Left ventricle myocardium inferior (tissue), 1 donor: ENCODE results near the gene NCEH1. TPM values are rescaled to one million over a fixed set of nuclear protein-coding genes. Genes with fewer than 3 reads are reported as not detected.

Source experiments
- DNase-seq: peaks from one replicate; pipeline ENCODE4 v3.0.0-alpha.2; 2020
- H3K27ac ChIP-seq: fragments of 200-600 bp; replicated peaks from 2 replicates; pipeline ENCODE4 v1.8.0; 2021
- H3K27me3 ChIP-seq: fragments of 200-600 bp; 2 replicates; pipeline ENCODE4 v1.8.0; 2021; ENCODE audit warnings: low read depth
- H3K36me3 ChIP-seq: fragments of 200-600 bp; 2 replicates; pipeline ENCODE4 v1.8.0; 2021
- H3K4me1 ChIP-seq: fragments of 200-600 bp; 2 replicates; pipeline ENCODE4 v1.8.0; 2021
- H3K4me3 ChIP-seq: fragments of 200-600 bp; 2 replicates; pipeline ENCODE4 v1.8.0; 2021; ENCODE audit warnings: mild to moderate bottlenecking, moderate library complexity
- H3K9me3 ChIP-seq: fragments of 200-600 bp; replicated peaks from 2 replicates; pipeline ENCODE4 v1.8.0; 2021
- CTCF ChIP-seq: fragments of 200-600 bp; IDR thresholded peaks from 2 replicates; pipeline ENCODE4 v1.8.0; 2021; ENCODE audit warnings: antibody characterized with exemption, mild to moderate bottlenecking, borderline replicate concordance
- intact Hi-C: fragments of 100-400 bp; cut with micrococcal nuclease; formaldehyde crosslinking; loops from one replicate; pipeline ENCODE4 v1.11.0; 2022
- total RNA-seq: library from RNA; stranded (reverse); fragmentation: NEBNext Ultra II Directional; extraction: Animal tissue kit (Norgen Biotek cat#: 25700); gene quantifications from one replicate; pipeline ENCODE4 v1.2.1, GENCODE V29; 2021
- donor health status: DM: no; HTN: yes; CAD: no; lungs with severe emphysema.

Gene NCEH1
- total RNA-seq, 1 donor from 2014 or later = 58.6 TPM

DNA sequence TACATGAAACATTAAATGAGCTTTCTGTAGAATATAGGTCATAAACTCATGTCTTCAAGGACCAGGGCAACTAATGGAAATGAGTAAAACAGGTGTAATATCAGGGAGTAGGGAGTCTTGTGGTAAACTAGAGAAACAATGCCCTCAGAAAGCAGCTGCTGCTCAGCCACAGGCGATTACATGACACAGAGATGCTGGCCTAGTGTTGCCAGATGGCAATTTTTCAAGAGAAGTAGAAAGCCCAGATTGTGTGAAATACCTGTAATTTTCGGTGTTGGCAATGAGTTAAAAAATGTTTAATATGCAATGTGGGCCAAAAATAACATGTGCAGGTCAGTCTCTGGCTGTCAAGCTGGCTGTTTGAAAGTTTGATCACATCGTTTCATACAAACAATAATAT, 23.4 kb downstream of the NCEH1 start:
- Histone ChIP-seq H3K9me3 (no peaks in the 10 kb centered on the region), H3K4me3 (no peak overlapping the region), H3K4me1 (peaks cover 77% of the 10 kb centered on the region), H3K27ac (peak overlapping the region; percentile 90), H3K27me3 (no peaks in the 10 kb centered on the region), H3K36me3 (no peaks in the 10 kb centered on the region)
- DNase-seq = no peak
- no peak for TF ChIP-seq CTCF
- intact Hi-C loops = no loop called here

GRCh38 chr3:172685331-172686214, 25.3 kb downstream of the NCEH1 start:
- H3K36me3 ChIP-seq = no peaks in the 10 kb centered on the region
- TF ChIP-seq CTCF = no peak
- no peak for DNase-seq
- no peaks in the 10 kb centered on the region for H3K27me3 ChIP-seq
- H3K9me3 ChIP-seq = no peaks in the 10 kb centered on the region
- H3K4me3 ChIP-seq = no peak overlapping the region
- intact Hi-C loops = no loop called here
- H3K27ac ChIP-seq = peak overlapping the region; percentile 90
- H3K4me1 ChIP-seq = peaks cover 75% of the 10 kb centered on the region

DNA sequence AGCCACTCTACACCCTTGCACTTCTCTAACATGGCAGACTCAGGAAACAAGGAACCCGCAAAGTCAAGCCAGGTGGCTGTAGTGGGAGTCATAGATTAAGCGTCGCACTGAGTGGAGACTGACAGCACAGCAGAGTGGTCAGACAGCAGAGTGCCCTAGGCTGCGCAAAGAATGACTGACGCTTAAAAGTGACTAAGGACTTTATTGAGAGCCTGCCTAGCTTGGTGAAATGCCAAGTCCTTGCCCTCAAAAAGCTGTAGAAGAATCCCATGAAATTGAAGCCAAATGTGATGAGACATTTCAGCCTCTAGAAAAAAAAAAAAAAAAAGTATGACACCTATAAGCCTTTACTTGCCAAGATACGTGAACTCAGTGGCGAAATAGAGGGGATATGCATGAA, 30.2 kb downstream of the NCEH1 start:
- no peak for DNase-seq
- Histone ChIP-seq H3K36me3 (no peaks in the 10 kb centered on the region), H3K9me3 (no peaks in the 10 kb centered on the region), H3K4me1 (peaks cover 77% of the 10 kb centered on the region), H3K4me3 (no peak overlapping the region), H3K27me3 (no peaks in the 10 kb centered on the region), H3K27ac (peak overlapping the region; percentile 45)
- intact Hi-C loops = no loop called here
- no peak for TF ChIP-seq CTCF

DNA sequence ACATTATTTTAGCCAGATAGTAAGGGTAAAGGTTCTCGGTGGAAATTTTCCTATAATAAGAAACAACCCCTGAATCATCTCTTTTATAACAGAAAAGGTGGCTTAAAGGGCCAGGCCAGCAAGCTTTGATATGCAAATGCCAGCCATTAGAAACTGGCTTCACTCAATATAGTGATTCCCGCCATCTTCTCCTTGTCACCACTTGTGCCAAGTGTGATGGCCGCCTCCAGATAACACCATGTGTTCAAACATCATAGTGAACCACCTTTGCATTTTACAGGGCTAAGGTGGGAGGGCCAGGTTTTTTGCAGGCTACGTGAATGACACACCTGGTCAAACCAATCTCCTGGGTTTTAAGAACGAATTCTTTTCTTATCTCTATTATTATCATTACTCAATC, 31.3 kb downstream of the NCEH1 start:
- intact Hi-C loops = no loop called here
- no peak overlapping the region for H3K4me3 ChIP-seq
- TF ChIP-seq CTCF = no peak
- H3K9me3 ChIP-seq = no peaks in the 10 kb centered on the region
- no peak overlapping the region for H3K27ac ChIP-seq
- DNase-seq = no peak
- H3K27me3 ChIP-seq = no peaks in the 10 kb centered on the region
- no peaks in the 10 kb centered on the region for H3K36me3 ChIP-seq
- peaks cover 81% of the 10 kb centered on the region for H3K4me1 ChIP-seq

GRCh38 chr3:172678068-172678467, 32.8 kb downstream of the NCEH1 start:
- TF ChIP-seq CTCF = no peak
- H3K27me3 ChIP-seq = no peaks in the 10 kb centered on the region
- H3K36me3 ChIP-seq = no peaks in the 10 kb centered on the region
- intact Hi-C loops = no loop called here
- H3K4me3 ChIP-seq = no peak overlapping the region
- DNase-seq = no peak
- H3K9me3 ChIP-seq = no peaks in the 10 kb centered on the region
- peak overlapping the region; percentile 85 for H3K27ac ChIP-seq
- peaks cover 88% of the 10 kb centered on the region for H3K4me1 ChIP-seq
